Measurements from ENCODE around the gene SERINC1. TPM values are rescaled to one million over a fixed set of nuclear protein-coding genes. Genes with fewer than 3 reads are reported as not detected.
A peak's percentile ranks its signal among the peaks of the same experiment; 100 is the strongest.
"Not testable (repeated sequence)": the region's sequence is repeated elsewhere in the genome, so short reads cannot be mapped to it uniquely, and the experiment has no call there.

SERINC1 gene
- total RNA-seq, 2 experiments from 2014 or later, result 47.7 to 48.0 TPM

- H3K4me1 Mint-ChIP-seq, result peaks cover 66% of the 10 kb centered on the region
- no peak for DNase-seq
- peak overlapping the region; percentile 87 for H3K27ac Mint-ChIP-seq
- H3K27me3 Mint-ChIP-seq, result no peaks in the 10 kb centered on the region
- peak overlapping the region; percentile 12 for H3K4me3 Mint-ChIP-seq
- no peaks in the 10 kb centered on the region for H3K9me3 Mint-ChIP-seq
- H3K36me3 Mint-ChIP-seq, result peaks cover 50% of the 10 kb centered on the region
These were observed 12.4 kb downstream of the SERINC1 start for GRCh38 chr6:122459240-122459639.

- H3K4me1 Mint-ChIP-seq, result peaks cover 62% of the 10 kb centered on the region
- H3K36me3 Mint-ChIP-seq, result peaks cover 48% of the 10 kb centered on the region
- no peaks in the 10 kb centered on the region for H3K9me3 Mint-ChIP-seq
- DNase-seq, result no peak
- H3K27me3 Mint-ChIP-seq, result no peaks in the 10 kb centered on the region
- H3K27ac Mint-ChIP-seq, result peak overlapping the region; percentile 87
- no peak overlapping the region for H3K4me3 Mint-ChIP-seq
These were observed 13.5 kb downstream of the SERINC1 start for GRCh38 chr6:122458087-122458486.

- not testable (repeated sequence) for H3K27me3 Mint-ChIP-seq, DNase-seq, H3K4me3 Mint-ChIP-seq, H3K9me3 Mint-ChIP-seq
- peaks cover 39% of the 10 kb centered on the region for H3K4me1 Mint-ChIP-seq
- H3K36me3 Mint-ChIP-seq, result peaks cover 43% of the 10 kb centered on the region
- H3K27ac Mint-ChIP-seq, result peak overlapping the region; percentile 19
These were observed 16.5 kb downstream of the SERINC1 start for GRCh38 chr6:122455116-122455515.

- H3K36me3 Mint-ChIP-seq, result peaks cover 43% of the 10 kb centered on the region
- no peak overlapping the region for H3K27ac Mint-ChIP-seq
- no peaks in the 10 kb centered on the region for H3K27me3 Mint-ChIP-seq
- peaks cover 37% of the 10 kb centered on the region for H3K4me1 Mint-ChIP-seq
- DNase-seq, result no peak
- H3K9me3 Mint-ChIP-seq, result no peaks in the 10 kb centered on the region
- H3K4me3 Mint-ChIP-seq, result no peak overlapping the region
These were observed 16.9 kb downstream of the SERINC1 start for GRCh38 chr6:122454673-122455072.

GRCh38 chr6:122452509-122452908 lies 19.1 kb downstream of the SERINC1 start:
- H3K27ac Mint-ChIP-seq, result no peak overlapping the region
- no peak for DNase-seq
- H3K27me3 Mint-ChIP-seq, result no peaks in the 10 kb centered on the region
- H3K4me1 Mint-ChIP-seq, result peaks cover 26% of the 10 kb centered on the region
- peaks cover 48% of the 10 kb centered on the region for H3K36me3 Mint-ChIP-seq
- no peak overlapping the region for H3K4me3 Mint-ChIP-seq
- H3K9me3 Mint-ChIP-seq, result no peaks in the 10 kb centered on the region

- Mint-ChIP-seq H3K27ac (peak overlapping the region; percentile 69), H3K4me1 (peaks cover 21% of the 10 kb centered on the region), H3K9me3 (no peaks in the 10 kb centered on the region), H3K36me3 (peaks cover 45% of the 10 kb centered on the region), H3K4me3 (no peak overlapping the region), H3K27me3 (no peaks in the 10 kb centered on the region)
- DNase-seq, result no peak
These were observed 22.5 kb downstream of the SERINC1 start for GRCh38 chr6:122449069-122449468.

GRCh38 chr6:122445274-122445673 lies 26.3 kb downstream of the SERINC1 start:
- Mint-ChIP-seq H3K9me3 (peaks cover 5% of the 10 kb centered on the region), H3K27me3 (no peaks in the 10 kb centered on the region), H3K4me3 (no peak overlapping the region), H3K27ac (peak overlapping the region; percentile 20), H3K4me1 (peaks cover 13% of the 10 kb centered on the region), H3K36me3 (peaks cover 55% of the 10 kb centered on the region)
- DNase-seq, result no peak

GRCh38 chr6:122438975-122439374 lies 32.6 kb downstream of the SERINC1 start:
- no peak for DNase-seq
- no peak overlapping the region for H3K27ac Mint-ChIP-seq
- no peak overlapping the region for H3K4me3 Mint-ChIP-seq
- H3K4me1 Mint-ChIP-seq, result no peaks in the 10 kb centered on the region
- peaks cover 29% of the 10 kb centered on the region for H3K9me3 Mint-ChIP-seq
- H3K36me3 Mint-ChIP-seq, result peaks cover 73% of the 10 kb centered on the region
- no peaks in the 10 kb centered on the region for H3K27me3 Mint-ChIP-seq

- no peak for DNase-seq
- H3K36me3 Mint-ChIP-seq, result peaks cover 48% of the 10 kb centered on the region
- H3K9me3 Mint-ChIP-seq, result peaks cover 4% of the 10 kb centered on the region
- peak overlapping the region; percentile 36 for H3K27ac Mint-ChIP-seq
- no peak overlapping the region for H3K4me3 Mint-ChIP-seq
- H3K4me1 Mint-ChIP-seq, result peaks cover 14% of the 10 kb centered on the region
- H3K27me3 Mint-ChIP-seq, result no peaks in the 10 kb centered on the region
These were observed 38.8 kb downstream of the SERINC1 start for GRCh38 chr6:122432816-122433215.

- no peak for DNase-seq
- H3K27me3 Mint-ChIP-seq, result no peaks in the 10 kb centered on the region
- no peak overlapping the region for H3K4me3 Mint-ChIP-seq
- no peak overlapping the region for H3K27ac Mint-ChIP-seq
- peaks cover 44% of the 10 kb centered on the region for H3K36me3 Mint-ChIP-seq
- H3K4me1 Mint-ChIP-seq, result peaks cover 17% of the 10 kb centered on the region
- H3K9me3 Mint-ChIP-seq, result no peaks in the 10 kb centered on the region
These were observed 39.8 kb downstream of the SERINC1 start for GRCh38 chr6:122431780-122432179.

GRCh38 chr6:122429323-122429722 lies 42.3 kb downstream of the SERINC1 start:
- no peaks in the 10 kb centered on the region for H3K9me3 Mint-ChIP-seq
- H3K4me1 Mint-ChIP-seq, result peaks cover 17% of the 10 kb centered on the region
- H3K27ac Mint-ChIP-seq, result no peak overlapping the region
- H3K36me3 Mint-ChIP-seq, result peaks cover 50% of the 10 kb centered on the region
- no peak overlapping the region for H3K4me3 Mint-ChIP-seq
- no peaks in the 10 kb centered on the region for H3K27me3 Mint-ChIP-seq
- DNase-seq, result no peak

GRCh38 chr6:122428781-122429180 lies 42.8 kb downstream of the SERINC1 start:
- peaks cover 50% of the 10 kb centered on the region for H3K36me3 Mint-ChIP-seq
- H3K9me3 Mint-ChIP-seq, result no peaks in the 10 kb centered on the region
- no peak overlapping the region for H3K27ac Mint-ChIP-seq
- peaks cover 17% of the 10 kb centered on the region for H3K4me1 Mint-ChIP-seq
- H3K4me3 Mint-ChIP-seq, result no peak overlapping the region
- H3K27me3 Mint-ChIP-seq, result no peaks in the 10 kb centered on the region
- no peak for DNase-seq

- H3K27me3 Mint-ChIP-seq, result no peaks in the 10 kb centered on the region
- DNase-seq, result no peak
- peaks cover 11% of the 10 kb centered on the region for H3K4me1 Mint-ChIP-seq
- H3K9me3 Mint-ChIP-seq, result no peaks in the 10 kb centered on the region
- no peak overlapping the region for H3K27ac Mint-ChIP-seq
- no peak overlapping the region for H3K4me3 Mint-ChIP-seq
- peaks cover 52% of the 10 kb centered on the region for H3K36me3 Mint-ChIP-seq
These were observed 45.0 kb downstream of the SERINC1 start for GRCh38 chr6:122426597-122426996.

- DNase-seq, result no peak
- peaks cover 9% of the 10 kb centered on the region for H3K4me1 Mint-ChIP-seq
- H3K4me3 Mint-ChIP-seq, result no peak overlapping the region
- no peaks in the 10 kb centered on the region for H3K9me3 Mint-ChIP-seq
- no peaks in the 10 kb centered on the region for H3K27me3 Mint-ChIP-seq
- H3K36me3 Mint-ChIP-seq, result peaks cover 45% of the 10 kb centered on the region
- no peak overlapping the region for H3K27ac Mint-ChIP-seq
These were observed 47.9 kb downstream of the SERINC1 start for GRCh38 chr6:122423734-122424133.

- peaks cover 42% of the 10 kb centered on the region for H3K36me3 Mint-ChIP-seq
- H3K9me3 Mint-ChIP-seq, result no peaks in the 10 kb centered on the region
- DNase-seq, result no peak
- H3K27me3 Mint-ChIP-seq, result no peaks in the 10 kb centered on the region
- H3K4me3 Mint-ChIP-seq, result no peak overlapping the region
- H3K27ac Mint-ChIP-seq, result peak overlapping the region; percentile 52
- peaks cover 9% of the 10 kb centered on the region for H3K4me1 Mint-ChIP-seq
These were observed 48.9 kb downstream of the SERINC1 start for GRCh38 chr6:122422614-122423267.

- H3K36me3 Mint-ChIP-seq, result peaks cover 38% of the 10 kb centered on the region
These were observed 49.6 kb downstream of the SERINC1 start for GRCh38 chr6:122422003-122422402.

More at GRCh38 chr6:122422003-122422402, 49.6 kb downstream of the SERINC1 start:
- H3K9me3 Mint-ChIP-seq, result no peaks in the 10 kb centered on the region
- peaks cover 7% of the 10 kb centered on the region for H3K4me1 Mint-ChIP-seq
- no peak overlapping the region for H3K27ac Mint-ChIP-seq
- DNase-seq, result no peak
- no peak overlapping the region for H3K4me3 Mint-ChIP-seq
- no peaks in the 10 kb centered on the region for H3K27me3 Mint-ChIP-seq
